ENCODE measurements around the gene DOCK11.
"Not testable (repeated sequence)": the region's sequence is repeated elsewhere in the genome, so short reads cannot be mapped to it uniquely, and the experiment has no call there.

DOCK11 gene

DNA sequence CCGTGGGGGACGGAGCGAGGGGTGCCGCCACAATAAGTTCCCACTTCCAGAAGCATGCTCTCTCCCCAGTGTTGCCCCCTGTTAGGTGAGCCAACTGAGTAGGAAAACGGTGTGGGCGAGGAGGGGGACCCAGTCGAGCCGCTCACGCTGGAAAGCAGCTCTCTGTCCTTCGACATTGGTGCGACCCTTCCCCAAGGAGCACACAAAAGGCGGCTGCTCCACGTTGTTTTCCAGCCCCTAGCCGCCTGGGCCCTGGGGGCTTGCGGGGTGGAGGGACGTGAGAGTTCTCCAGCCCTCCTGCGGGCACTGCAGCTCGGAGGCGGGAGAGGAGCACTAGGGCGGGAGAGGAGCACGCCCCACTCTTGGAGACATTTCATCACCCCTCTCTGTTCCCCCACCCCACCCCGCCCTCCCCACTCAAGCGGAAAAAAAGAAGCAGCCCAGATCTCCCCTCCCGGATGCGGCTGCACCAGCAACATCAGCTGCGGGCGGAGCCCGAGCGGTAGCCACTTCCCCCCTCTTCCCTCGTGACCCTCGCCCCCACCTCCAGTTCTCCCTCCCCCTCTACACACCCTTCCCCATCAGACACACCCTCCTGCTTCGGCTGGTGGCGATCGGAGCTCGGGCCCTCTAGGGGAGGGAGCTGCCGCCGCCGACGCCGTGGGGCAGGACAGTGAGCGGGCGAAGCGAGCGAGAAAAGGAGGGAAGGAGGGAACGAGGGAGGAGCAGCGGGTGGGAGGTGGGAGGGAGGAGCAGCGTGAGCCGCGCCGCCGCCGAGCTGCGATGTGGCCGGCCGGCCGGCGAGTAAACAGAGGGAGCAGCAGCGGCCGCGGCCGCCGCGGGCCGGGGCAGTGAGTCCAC lies at the start of gene DOCK11:
Gene DOCK11, plus strand, starts transcription at position 755 of the 861 bp plus-strand sequence. CDS start 157 bp downstream, outside the sequence.
- DNase-seq = peak; percentile 14

DNA sequence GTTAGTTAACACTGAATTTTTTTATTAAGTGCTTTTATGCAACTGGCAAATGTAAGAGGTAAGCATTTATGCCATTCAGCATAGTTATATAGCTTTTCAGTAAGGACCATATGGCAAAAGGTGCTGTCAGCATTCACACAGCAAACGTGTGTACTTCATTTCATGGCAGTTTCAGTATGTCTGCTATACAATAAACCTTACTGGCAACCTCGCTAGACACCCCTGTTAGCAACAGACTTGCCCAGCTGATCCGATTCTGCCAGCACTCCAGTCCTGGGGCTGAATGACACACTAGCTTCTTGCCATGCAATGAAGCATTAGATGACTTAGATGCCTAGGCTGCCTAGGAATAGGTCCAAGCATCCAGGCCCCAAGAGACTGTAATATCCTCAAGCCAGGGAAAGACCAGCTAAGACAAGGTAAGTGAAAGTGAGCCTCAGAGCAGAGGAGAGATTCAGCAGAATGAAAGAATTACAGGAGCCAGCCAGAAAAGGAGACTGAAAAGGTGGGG lies 47.3 kb upstream of the DOCK11 start:
- no peak for DNase-seq

DNA sequence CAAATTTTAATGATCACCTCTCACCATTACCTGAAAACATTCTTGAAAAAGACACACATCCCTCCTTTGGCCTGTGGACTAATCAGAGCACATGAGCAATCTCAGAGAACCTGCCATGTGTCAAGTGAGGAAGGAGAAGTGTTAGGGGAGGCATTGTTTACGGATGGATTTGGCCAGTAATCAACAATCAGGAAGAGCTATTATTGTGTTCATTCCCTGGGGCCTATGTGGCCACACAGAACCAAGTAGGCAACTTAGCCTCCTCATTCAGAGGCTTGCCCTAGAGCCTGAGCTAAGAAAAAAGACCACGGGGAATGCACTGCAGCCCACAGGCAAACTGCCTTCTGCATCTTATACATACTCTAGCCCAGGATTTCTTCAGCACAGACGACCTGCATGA lies 40.6 kb upstream of the DOCK11 start:
- DNase-seq = no peak

DNA sequence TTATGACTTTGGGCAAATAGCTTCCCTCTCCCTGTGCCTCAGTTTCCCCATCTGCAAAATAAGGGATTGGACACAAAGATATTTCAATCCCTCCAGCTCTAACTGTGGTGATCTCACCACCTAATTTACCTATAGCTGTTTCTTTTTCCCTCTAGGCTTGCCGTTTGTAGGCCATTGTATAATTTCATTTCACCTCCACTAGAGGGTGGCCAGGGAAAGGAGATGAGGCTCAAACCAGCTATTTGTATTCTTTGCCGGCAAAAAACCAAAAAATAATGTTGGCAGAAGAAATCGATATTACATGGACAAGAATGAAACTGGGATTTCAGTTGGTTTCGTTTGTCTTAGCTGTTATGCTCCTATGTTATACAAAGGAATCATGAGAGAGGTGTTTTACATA lies 36.1 kb upstream of the DOCK11 start:
- peak; percentile 7 for DNase-seq

DNA sequence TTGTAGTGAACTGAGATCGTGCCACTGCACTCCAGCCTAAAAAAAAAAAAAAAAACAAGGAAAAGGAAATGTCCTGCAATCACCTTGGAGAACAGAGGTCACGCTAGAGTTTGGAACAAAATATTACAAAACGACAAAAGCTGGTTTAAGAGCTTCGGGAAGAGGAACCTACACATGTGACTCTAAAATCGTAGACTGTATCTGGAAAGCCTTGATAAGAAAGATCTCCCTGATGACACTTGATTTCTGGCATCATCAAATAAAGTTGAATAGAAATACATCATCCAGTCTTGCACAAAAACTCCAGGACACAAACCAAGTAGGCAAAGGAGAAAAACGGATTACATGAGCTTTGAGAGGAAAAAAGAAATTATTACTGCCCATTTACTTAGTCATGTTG lies 31.1 kb upstream of the DOCK11 start:
- no peak for DNase-seq

DNA sequence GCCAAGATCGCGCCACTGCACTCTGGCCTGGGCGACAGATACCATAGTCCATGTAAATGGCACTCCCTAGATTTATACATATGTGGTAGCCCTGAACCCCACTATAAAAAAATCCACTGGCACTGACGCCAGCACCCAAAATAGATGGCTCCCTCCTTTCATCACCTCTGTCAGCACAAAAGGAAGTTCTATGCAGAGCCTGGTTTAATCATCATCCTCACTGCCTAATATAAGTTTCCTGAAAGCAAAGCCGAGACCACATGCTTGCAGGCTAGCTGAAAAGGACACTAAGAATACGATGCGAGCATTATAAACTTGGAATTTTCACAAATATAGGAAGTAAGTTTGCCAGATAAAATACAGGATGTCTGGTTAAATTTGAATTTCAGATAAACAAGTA lies 27.5 kb upstream of the DOCK11 start:
- no peak for DNase-seq

DNA sequence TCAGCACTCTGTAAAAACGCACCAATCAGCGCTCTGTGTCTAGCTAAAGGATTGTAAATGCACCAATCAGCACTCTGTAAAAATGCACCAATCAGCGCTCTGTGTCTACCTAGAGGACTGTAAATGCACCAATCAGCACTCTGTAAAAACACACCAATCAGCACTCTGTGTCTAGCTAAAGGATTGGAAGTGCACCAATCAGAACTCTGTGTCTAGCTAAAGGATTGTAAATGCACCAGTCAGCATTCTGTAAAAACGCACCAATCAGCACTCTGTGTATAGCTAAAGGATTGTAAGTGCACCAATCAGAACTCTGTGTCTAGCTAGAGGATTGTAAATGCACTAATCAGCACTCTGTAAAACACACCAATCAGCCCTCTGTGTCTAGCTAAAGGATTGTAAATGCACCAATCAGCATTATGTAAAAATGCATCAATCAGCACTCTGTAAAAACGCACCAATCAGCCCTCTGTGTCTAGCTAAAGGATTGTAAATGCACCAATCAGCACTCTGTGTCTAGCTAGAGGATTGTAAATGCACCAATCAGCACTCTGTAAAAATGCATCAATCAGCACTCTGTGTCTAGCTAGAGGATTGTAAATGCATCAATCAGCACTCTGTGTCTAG lies 24.8 kb upstream of the DOCK11 start:
- DNase-seq = not testable (repeated sequence)

DNA sequence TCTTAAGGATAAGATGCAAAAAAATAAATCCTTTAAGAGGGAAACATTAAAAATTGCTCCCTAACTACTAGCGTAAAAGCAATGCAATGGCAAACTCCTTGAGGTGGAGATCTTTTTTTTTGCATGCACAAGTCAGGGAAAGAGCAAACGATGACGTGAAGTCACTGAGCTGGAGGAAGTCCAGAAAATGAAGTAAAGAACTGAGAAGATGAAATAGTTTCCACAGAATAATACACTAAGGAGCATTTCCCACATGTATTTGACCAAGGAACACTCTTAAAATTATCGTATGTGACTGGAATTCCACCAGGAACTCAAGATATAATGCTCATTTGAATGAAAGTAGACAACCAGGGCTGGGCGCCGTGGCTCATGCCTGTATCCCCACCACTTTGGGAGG lies 21.0 kb upstream of the DOCK11 start:
- DNase-seq = no peak

DNA sequence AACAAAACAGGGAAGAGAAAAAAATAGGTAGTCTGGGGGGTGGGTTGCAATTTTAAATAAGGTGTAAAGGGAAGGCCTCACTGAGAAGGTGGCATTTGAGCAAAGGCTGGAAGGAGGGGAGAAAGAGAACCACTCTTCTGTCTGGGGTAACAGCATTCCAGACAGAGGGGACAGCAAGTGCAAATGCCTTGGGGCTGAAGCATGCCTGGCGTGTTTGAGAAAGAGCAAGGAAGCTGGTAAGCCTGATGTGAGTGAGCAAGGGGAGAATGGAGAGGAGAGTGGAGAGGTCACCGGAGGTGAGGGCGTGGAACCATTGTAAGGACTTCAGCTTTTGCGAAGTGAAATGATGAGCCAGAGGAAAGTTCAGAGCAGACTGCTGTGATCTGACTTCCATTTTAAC lies 19.7 kb upstream of the DOCK11 start:
- no peak for DNase-seq

DNA sequence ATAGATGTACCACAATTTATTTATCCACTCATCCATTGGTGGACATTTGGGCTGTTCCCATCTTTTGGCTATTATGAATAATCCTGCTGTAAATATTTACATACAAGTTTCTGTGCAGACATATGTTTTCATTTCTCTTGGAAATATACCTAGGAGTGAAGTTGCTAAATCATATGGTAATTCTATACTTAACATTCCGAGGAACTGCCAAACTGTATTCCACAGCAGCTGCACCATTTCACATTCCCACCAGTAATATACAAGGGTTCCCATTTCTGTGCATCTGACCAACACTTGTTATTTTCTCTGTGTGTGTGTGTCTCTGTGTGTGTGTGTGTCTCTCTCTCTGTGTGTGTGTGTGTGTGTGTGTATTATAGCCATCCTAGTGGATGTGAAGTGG lies 15.4 kb upstream of the DOCK11 start:
- DNase-seq = no peak

DNA sequence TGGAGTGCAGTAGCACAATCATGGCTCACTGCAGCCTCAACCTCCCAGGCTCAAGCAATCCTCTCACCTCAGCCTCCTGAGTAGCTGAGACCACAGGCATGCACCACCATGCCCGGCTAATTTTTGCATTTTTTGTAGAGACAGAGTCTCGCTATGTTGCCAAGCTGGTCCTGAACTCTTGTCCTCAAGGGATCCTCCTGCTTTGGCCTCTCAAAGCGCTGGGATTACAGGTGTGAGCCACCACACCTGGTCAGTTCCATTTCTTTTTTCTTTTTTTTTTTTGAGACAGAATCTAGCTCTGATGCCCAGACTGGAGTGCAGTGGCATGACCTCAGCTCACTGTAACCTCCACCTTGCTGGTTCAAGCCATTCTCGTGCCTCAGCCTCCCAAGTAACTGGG lies 13.2 kb upstream of the DOCK11 start:
- DNase-seq = not testable (repeated sequence)

DNA sequence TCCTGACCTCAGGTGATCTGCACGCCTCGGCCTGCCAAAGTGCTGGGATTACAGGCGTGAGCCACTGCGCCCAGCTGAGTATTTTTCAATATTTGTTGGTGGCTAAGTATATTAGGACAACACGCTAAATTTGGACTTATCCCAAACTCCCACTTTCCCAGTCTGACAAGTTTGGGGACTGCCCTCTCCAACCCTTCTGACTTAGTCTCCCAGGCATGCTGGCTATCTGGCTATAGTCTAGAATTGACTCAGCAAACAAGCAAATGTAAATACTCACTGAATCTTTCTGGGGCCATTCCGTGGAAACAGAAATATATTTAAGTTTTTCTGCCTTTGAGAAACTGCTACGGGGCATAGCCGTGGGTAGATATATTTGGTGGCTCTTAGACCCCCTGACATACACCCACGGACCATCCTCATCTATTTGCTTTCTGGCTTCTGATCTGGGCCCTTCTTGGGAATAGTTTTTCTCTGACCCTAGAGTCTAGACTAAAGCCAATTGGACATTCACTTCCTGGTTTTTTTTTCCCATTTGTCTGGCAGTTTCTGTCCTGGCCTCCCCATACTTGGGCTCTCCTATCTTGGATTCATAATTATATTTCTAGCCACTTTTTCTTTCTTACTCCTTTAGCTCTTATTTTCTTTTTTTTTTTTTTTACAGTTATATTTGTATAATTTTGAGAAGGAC lies 11.3 kb upstream of the DOCK11 start:
- DNase-seq = no peak

DNA sequence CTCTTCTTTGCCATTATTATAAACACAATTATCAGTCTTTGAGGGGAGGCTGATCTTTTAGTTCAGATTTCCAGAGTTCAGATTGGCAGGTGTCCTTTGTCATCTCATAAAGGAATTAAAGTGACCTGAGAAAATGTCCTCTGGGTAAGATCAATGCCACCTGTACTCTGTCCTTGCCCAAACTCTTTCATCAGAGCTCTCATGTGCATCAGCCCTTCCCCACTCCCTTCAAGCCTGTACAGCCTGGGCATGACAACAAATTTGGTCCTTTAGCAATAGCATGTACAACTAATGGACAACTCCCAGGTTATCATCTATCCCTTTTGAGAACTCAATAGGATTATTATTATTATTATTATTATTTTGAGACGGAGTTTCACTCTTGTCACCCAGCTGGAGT lies 8.9 kb upstream of the DOCK11 start:
- DNase-seq = not testable (repeated sequence)

DNA sequence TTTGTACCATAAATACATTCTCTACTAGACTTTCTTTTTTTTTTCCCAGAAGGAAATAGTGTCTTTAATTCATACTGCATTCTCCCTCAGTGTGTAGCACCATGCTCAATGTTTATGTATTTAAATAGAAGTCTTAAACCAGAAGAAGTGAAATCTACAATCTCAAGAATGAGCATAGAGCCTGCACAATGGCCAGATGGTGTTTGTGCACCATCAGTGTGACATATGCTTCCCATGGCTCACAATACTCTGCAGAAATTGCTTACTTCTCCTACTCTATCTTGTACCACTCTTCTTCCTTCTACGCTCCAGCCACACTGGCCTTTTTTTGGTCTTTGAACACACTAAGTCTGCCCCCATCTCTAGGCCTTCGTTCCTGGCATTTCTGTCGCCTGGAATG lies 2.6 kb upstream of the DOCK11 start:
- DNase-seq = no peak

DNA sequence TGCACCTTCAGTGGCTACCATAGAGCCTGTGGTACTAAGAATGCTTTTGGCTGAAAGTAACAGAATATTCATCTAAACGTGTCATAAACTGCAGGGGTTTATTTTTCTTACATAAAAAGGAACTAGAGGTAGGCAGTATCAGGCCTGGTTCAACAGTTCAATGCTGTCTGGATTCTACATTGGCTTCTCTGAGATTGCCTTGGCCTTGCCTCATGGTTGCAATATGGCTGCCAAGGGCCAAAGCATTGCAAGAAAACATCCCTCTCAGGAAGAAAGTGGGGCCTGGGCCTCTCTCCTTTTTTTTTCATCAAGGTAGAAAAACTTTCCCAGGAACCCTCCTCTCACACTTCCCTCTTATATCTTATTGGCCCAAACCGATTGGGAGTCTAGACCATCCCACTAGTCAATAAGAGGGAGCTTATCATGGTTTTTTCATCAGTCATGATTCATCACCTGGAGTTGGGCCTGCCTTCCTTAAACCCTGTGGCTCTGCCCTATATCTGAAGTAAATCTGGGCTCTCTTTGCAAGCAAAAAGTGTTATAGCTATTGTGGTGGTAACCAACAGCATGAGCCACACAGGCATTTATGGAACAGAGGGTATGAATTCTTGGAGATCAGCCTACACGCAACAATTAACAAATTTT lies 1.8 kb upstream of the DOCK11 start:
- DNase-seq = no peak

DNA sequence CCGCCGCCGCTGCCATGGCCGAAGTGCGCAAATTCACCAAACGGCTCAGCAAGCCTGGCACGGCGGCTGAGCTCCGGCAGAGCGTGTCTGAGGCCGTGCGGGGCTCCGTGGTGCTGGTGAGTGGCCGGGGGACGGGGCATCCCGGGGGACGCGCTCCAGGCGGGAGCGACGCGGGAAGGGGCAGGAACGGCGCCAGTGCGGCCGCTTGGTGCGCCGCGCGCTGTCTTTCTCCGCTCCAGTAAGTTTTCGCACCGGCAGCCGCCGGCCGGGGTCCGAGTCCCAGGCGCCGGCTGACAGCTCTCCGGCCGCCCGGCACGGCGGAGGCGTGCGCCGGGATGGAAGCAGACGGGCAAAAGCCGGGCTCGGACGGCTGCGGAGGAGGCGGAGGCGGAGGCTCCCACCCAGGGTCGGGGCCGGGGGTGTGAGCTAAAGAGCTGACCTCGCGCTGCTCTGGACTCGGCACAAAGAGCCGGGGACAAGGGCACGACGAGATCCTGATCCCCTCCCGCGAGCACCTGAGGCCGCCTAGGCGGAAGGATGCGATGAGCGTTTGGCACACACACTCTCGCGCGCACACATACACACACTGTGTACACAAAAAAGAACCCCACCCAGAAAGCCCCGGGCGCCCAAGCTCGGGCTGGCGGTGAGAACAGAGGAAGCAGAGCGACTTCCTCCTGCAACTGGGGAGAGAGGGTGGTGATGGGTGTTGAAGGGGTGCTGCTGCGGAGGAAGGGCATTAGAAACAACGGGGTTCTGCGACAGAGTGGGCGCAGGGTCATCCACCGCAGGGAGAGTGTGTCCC lies 545 bp downstream of the DOCK11 start:
- DNase-seq = no peak

DNA sequence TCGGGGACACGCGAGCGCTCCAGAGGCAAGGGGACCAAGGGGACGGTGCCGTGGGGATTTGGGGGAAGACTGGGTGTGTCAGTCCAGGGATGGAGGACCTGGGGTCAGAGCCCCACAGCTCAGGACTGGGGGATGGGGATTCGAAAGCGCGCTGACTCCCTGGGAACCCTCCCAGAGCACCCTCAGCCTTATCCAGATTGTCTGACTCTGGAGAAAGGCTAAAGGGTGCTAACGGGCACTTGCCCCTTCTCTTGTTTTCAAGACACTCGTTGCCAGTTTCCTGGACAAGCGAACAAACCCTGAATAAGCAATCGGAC lies 1.1 kb downstream of the DOCK11 start:
- DNase-seq = no peak

DNA sequence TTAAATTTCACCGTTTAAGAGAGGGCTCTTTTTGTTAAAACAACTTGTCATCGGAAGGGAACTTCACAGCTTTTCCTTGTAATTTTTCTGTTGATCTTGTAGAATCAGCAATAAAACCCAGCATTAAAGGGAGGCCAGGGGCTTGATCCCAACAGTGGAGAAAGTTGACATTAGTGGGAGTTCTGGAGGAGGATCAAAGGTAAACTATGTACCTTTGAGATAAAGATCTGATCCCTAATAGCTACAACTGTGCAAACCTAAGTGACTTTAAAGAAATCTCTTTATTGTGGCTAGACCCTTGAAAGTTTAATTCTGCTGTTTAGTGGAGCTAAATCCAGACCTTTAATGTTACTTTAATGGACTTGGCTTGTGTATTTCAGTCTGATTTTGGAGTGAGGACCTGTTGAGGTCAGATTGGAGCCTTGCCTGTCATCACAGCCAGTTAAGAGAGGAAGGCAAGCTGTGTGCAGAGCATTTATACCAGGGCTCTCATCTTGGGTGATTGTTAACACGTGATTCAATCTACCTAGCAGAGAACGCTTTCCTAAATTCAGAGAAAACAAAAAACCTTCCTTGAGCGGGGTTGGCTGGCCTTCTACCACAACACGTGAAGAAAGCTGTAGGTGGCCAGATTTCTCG lies 1.7 kb downstream of the DOCK11 start:
- DNase-seq = no peak

DNA sequence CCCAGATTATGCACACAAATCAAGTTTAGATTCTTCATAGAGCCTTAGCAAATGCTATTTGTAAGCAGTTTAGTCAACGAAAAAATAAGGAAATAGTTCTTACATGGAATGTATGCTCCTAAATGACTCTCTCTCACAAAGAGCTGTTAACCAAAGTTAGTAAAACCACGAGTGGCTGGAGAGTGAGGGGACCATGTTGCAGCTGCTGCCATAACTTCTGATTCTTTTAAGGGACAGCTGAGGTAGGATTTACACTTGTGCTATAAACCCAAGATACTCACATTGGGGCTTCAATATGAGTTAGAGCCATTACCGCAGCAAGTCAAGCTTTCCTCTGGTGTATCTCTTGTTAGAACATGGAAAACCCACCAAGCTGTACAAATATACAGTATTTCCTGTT lies 2.7 kb downstream of the DOCK11 start:
- no peak for DNase-seq

DNA sequence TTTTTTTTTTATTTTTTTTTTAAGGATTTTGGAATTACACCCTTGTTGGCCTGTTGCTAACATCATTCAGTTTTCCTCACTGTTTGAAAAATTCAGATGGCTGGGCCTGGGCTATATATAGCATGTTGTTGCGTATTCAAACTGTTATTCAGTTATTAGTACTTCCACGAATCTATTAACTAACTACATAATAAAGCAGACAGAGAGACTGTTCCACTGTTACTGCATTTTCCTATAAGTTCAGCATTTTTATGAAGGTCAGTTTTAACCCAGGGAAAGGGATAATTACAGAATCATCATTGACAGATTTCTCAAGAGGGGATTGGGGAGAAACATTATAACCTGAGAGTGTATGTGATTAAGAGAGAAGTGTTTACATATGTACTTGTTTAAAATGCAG lies 3.1 kb downstream of the DOCK11 start:
- no peak for DNase-seq

DNA sequence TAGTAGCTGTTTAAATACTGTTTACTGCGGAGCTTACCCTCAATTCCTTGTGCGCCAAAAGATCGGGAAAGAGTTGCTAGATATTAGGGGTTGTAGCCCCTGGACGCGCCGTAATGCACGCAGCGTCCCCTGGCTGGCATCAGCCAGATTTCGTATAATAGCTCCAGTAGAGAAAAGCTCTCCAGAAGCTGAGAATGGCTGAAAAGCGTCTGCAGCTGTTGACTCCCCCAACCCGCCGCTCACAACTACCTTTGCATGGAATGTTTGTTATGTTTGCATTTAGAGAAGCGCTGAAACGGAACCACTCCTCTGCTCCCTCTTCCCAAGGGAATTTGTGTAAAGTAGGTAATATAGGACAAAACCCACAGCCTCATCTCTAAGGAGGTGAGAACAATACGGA lies 3.7 kb downstream of the DOCK11 start:
- no peak for DNase-seq

DNA sequence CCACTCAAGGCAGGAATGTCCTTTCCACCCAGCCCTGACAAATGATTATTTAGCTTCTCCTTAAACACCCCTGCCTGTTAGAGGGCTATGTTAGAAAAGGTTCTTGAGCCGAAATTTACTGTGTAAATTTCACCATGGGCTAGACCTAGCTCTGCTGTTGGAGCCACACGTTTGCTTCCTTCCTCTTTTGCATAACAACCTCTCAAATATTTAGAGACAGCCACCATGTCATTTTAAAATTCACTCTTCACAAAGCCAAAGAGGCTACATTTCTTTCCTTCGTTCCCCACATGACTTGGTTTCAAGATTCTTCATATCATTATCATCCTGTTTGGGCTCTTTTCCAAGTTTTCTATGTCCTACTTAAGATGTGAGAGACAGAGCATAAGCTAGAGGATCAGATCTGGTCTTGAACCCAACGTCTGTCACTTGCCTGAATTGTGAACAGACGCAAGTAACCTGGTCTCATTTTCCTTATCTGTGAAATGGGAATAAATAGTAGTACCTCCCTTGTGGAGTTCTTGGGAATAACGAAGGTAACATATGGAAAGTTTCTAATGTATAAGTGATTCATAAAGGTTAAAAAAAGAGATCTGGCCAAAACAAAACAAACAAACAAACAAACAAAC lies 6.7 kb downstream of the DOCK11 start:
- no peak for DNase-seq
